ENCODE data around the gene SLC22A5. TPM values are rescaled to one million over a fixed set of nuclear protein-coding genes. Genes with fewer than 3 reads are reported as not detected.

SLC22A5 gene
- total and polyA plus RNA-seq, 2 of the 8 experiments (the other 6 are each of a cell fraction or from before 2014, with no cell fraction given): 4.0 to 9.0 TPM

DNA sequence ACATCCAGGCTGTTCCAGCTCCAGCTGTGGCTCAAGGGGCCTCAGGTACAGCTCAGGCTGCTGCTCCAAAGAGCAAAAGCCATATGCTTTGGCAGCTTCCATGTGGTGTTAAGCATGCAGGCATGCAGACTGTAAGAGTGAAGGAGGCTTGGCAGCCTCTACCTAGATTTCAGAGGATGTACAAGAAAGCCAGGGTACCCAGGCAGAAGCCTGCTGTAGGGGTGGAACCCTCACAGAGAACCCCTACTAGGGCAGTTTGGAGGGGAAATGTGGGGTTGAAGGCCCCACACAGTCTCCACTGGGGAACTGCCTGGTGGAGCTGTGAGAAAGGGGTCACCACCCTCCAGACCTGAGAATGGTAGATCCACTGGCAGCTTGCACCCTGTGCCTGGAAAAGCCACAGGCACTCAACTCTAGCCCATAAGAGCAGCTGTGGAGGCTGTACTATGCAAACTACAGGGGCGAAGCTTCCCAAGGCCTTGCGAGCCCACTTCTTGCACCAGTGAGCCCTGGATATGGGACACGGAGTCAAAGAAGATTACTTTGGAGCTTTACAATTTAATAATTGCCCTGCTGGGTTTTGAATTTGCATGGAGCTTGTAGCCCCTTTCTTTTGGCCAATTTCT is 14.3 kb upstream of the SLC22A5 start:
- H3K79me2 ChIP-seq (ENCODE audit: control insufficient read depth in 1 of 2, insufficient read depth in 2 of 2, low read length in 2 of 2): no peaks in the 10 kb centered on the region
- ChIA-PET CTCF (ENCODE audit: partially characterized antibody) (interaction anchor here (0.6 to 2.8 kb wide), 8 partner anchors 10 to 175 kb away, joined by 3 to 8 read pairs (median 4); partner anchors contain the start of gene SLC22A5), POLR2A (ENCODE audit: partially characterized antibody) (no interaction called here)
- H2BK120ac ChIP-seq (replicated peaks; ENCODE audit: low read depth, low read length): peak overlapping the region; percentile 94
- H3K23me2 ChIP-seq (ENCODE audit: low read depth, low read length): no peaks in the 10 kb centered on the region
- H3K4ac ChIP-seq (replicated peaks; ENCODE audit: insufficient read length, low read depth, low read length): peak overlapping the region; percentile 47
- H2BK15ac ChIP-seq (ENCODE audit: low read length): peak overlapping the region; percentile 36; the same call in 1 of the 2 replicates
- DNase-seq (ENCODE audit: low read depth in 1 of 2, low spot score in 2 of 2) (no peak), FAIRE-seq (no peak)
- no peak overlapping the region for H3K27ac ChIP-seq (ENCODE audit: low read depth, low read length)
- H2BK5ac ChIP-seq (ENCODE audit: low read depth, low read length): no peak overlapping the region; the same call in 1 of the 2 replicates
- no peak overlapping the region for H3K9ac ChIP-seq (replicated peaks in 1 of 4; ENCODE audit: extremely low read depth in 1 of 4, low read depth in 3 of 4, low read length in 3 of 4)
- peak overlapping the region; percentile 51 for H4K5ac ChIP-seq (ENCODE audit: insufficient read length, low read depth, low read length)
- H3K4me1 ChIP-seq (replicated peaks in 1 of 4; ENCODE audit: control insufficient read depth in 3 of 4, insufficient read depth in 4 of 4, low read length in 3 of 4): peaks cover 3 to 6% (median 5%) of the 10 kb centered on the region in 4 experiments; a peak in 5 of 7 replicates
- no peak overlapping the region for H3K23ac ChIP-seq (ENCODE audit: insufficient read length)
- H3K14ac ChIP-seq (ENCODE audit: insufficient read length): no peak overlapping the region
- H2AK5ac ChIP-seq (ENCODE audit: low read depth, low read length): no peak overlapping the region
- WGBS, 2 experiments (ENCODE audit: extremely low coverage in 1 of 2, insufficient coverage in 1 of 2, insufficient read length in 1 of 2, insufficient replicate concordance in 2 of 2, low coverage in 1 of 2, low lambda C conversion rate in 2 of 2, missing lambda C conversion rate in 1 of 2): 97% methylated on average over 3 of the region's 3 CpGs; no CpG with 5 or more reads in 1 of the 2 experiments
- peak overlapping the region; percentile 96 for H4K91ac ChIP-seq (replicated peaks; ENCODE audit: insufficient read length, low read length)
- peak overlapping the region; percentile 60 for H2AFZ ChIP-seq (ENCODE audit: low read length)
- no peak overlapping the region for H3K4me2 ChIP-seq (ENCODE audit: insufficient read depth in 1 of 2, low read depth in 2 of 2, low read length in 2 of 2)
- peak overlapping the region; percentile 32; the same call in 1 of the 2 replicates for H2BK12ac ChIP-seq (ENCODE audit: low read depth, low read length)
- H3K18ac ChIP-seq (ENCODE audit: extremely low read depth, low read length): peak overlapping the region; percentile 41
- peak overlapping the region; percentile 70 for H3K56ac ChIP-seq (replicated peaks; ENCODE audit: insufficient read length, low read depth, low read length)
- no peak overlapping the region for H3K4me3 ChIP-seq (ENCODE audit: extremely low read depth in 1 of 4, insufficient read depth in 2 of 4, low read depth in 3 of 4, low read length in 4 of 4)
- H3K36me3 ChIP-seq (ENCODE audit: control insufficient read depth in 2 of 4, insufficient read depth in 4 of 4, low read length in 3 of 4): peaks cover 0 to 3% (median 0%) of the 10 kb centered on the region in 4 experiments; a peak in 1 of 8 replicates
- no peaks in the 10 kb centered on the region for H4K20me1 ChIP-seq (replicated peaks in 1 of 2; ENCODE audit: control insufficient read depth in 1 of 2, insufficient read depth in 2 of 2, low read length in 2 of 2)
- H2BK20ac ChIP-seq (ENCODE audit: low read length): peak overlapping the region; percentile 92; the same call in 1 of the 2 replicates
- no peaks in the 10 kb centered on the region for H3K9me3 ChIP-seq (ENCODE audit: insufficient read depth in 2 of 2, low read depth in 1 of 2, low read length in 1 of 2)
- H4K8ac ChIP-seq (ENCODE audit: extremely low read depth, insufficient read depth, low read length): no peak overlapping the region
- no peaks in the 10 kb centered on the region for H3K79me1 ChIP-seq (ENCODE audit: low read depth, low read length)
- no peaks in the 10 kb centered on the region for H3K27me3 ChIP-seq (replicated peaks in 1 of 4; ENCODE audit: control insufficient read depth in 3 of 4, extremely low read depth in 1 of 4, insufficient read depth in 3 of 4, low read length in 3 of 4)
- no peak for TF ChIP-seq ZNF274 (IDR thresholded peaks at IDR 0.05; ENCODE audit: borderline replicate concordance, extremely low read depth, low read length)

All from H1 (cell line).